ENCODE measurements around the gene TGM1.

The TGM1 gene

GRCh38 chr14:24270537-24271133 is 7.7 kb upstream of the TGM1 start:
- no peak for DNase-seq

GRCh38 chr14:24269910-24270536 is 7.0 kb upstream of the TGM1 start:
- DNase-seq: no peak

GRCh38 chr14:24269368-24269767 is 6.4 kb upstream of the TGM1 start:
- DNase-seq: no peak

- DNase-seq: no peak
Measured at GRCh38 chr14:24268225-24268624, 5.2 kb upstream of the TGM1 start.

GRCh38 chr14:24267516-24267915 is 4.5 kb upstream of the TGM1 start:
- DNase-seq: no peak

- no peak for DNase-seq
Measured at GRCh38 chr14:24266344-24267244, 3.6 kb upstream of the TGM1 start.

- no peak for DNase-seq
Measured at GRCh38 chr14:24264298-24264697, 1.3 kb upstream of the TGM1 start.

- DNase-seq: no peak
Measured at GRCh38 chr14:24263848-24264247, 871 bp upstream of the TGM1 start.

- no peak for DNase-seq
Measured at GRCh38 chr14:24261969-24262327, 1.0 kb downstream of the TGM1 start.

- DNase-seq: no peak
Measured at GRCh38 chr14:24261256-24261968, 1.6 kb downstream of the TGM1 start.

- no peak for DNase-seq
Measured at GRCh38 chr14:24260780-24261157, 2.2 kb downstream of the TGM1 start.

GRCh38 chr14:24260026-24260779 is 2.8 kb downstream of the TGM1 start:
- no peak for DNase-seq

GRCh38 chr14:24259282-24260025 is 3.5 kb downstream of the TGM1 start:
- DNase-seq: no peak

- no peak for DNase-seq
Measured at GRCh38 chr14:24258548-24259265, 4.3 kb downstream of the TGM1 start.

GRCh38 chr14:24258119-24258518 is 4.9 kb downstream of the TGM1 start:
- DNase-seq: no peak

- DNase-seq: no peak
Measured at GRCh38 chr14:24256960-24257359, 6.0 kb downstream of the TGM1 start.

GRCh38 chr14:24255931-24256711 is 6.9 kb downstream of the TGM1 start:
- no peak for DNase-seq

- DNase-seq: no peak
Measured at GRCh38 chr14:24255438-24255837, 7.5 kb downstream of the TGM1 start.

- DNase-seq: no peak
Measured at GRCh38 chr14:24254630-24255392, 8.2 kb downstream of the TGM1 start.

- DNase-seq: no peak
Measured at GRCh38 chr14:24253936-24254335, 9.0 kb downstream of the TGM1 start.

Measured in suppressor macrophage treated with lipopolysaccharide for 1 hour (primary cell).